Stimulated activated CD4-positive, alpha-beta T cell treated with anti-CD3 and anti-CD28 coated beads, Interleukin-1b, Interleukin-23, amount 100 ng/mL, for 48 hours (primary cell): Measurements from ENCODE around the gene ACOX3.
"Not testable (repeated sequence)": the region's sequence is repeated elsewhere in the genome, so short reads cannot be mapped to it uniquely, and the experiment has no call there.

Source experiments
- DNase-seq: peaks from one replicate; pipeline ENCODE4 v3.0.0-alpha.2; 2020

Gene ACOX3

GRCh38 chr4:8440492-8441311, at the start of gene ACOX3, which contains the start of gene TRMT44:
Gene ACOX3, minus strand, starts transcription at chr4:8440723. Its CDS starts 24,202 bp downstream, at chr4:8416521.
Gene TRMT44, plus strand, starts transcription at chr4:8440777. Its CDS starts 46 bp downstream, at chr4:8440823.
- peak; percentile 92 for DNase-seq

GRCh38 chr4:8488791-8489369, 48.4 kb upstream of the ACOX3 start:
- no peak for DNase-seq

- DNase-seq, result not testable (repeated sequence)
Measured at GRCh38 chr4:8486643-8487042, 46.1 kb upstream of the ACOX3 start.

- DNase-seq, result no peak
Measured at GRCh38 chr4:8480221-8480620, 39.7 kb upstream of the ACOX3 start.

- DNase-seq, result no peak
Measured at GRCh38 chr4:8478801-8479744, 38.5 kb upstream of the ACOX3 start.

- no peak for DNase-seq
Measured at GRCh38 chr4:8478371-8478770, 37.8 kb upstream of the ACOX3 start.

GRCh38 chr4:8477676-8478075, 37.2 kb upstream of the ACOX3 start:
- DNase-seq, result no peak

GRCh38 chr4:8477095-8477635, 36.6 kb upstream of the ACOX3 start:
- no peak for DNase-seq

GRCh38 chr4:8475751-8476575, 35.4 kb upstream of the ACOX3 start:
- no peak for DNase-seq

GRCh38 chr4:8474856-8475255, 34.3 kb upstream of the ACOX3 start:
- no peak for DNase-seq

- DNase-seq, result no peak
Measured at GRCh38 chr4:8473920-8474590, 33.5 kb upstream of the ACOX3 start.

GRCh38 chr4:8473198-8473919, 32.8 kb upstream of the ACOX3 start:
- no peak for DNase-seq

GRCh38 chr4:8472689-8473197, 32.2 kb upstream of the ACOX3 start:
- DNase-seq, result no peak

GRCh38 chr4:8472158-8472688, 31.7 kb upstream of the ACOX3 start:
- no peak for DNase-seq

GRCh38 chr4:8471211-8471875, 30.8 kb upstream of the ACOX3 start:
- no peak for DNase-seq

- no peak for DNase-seq
Measured at GRCh38 chr4:8470451-8471024, 30.0 kb upstream of the ACOX3 start.

GRCh38 chr4:8469550-8469949, 29.0 kb upstream of the ACOX3 start:
- no peak for DNase-seq

GRCh38 chr4:8468746-8469535, 28.4 kb upstream of the ACOX3 start:
- DNase-seq, result peak; percentile 53
